ENCODE results near the gene GAS5. TPM values are rescaled to one million over a fixed set of nuclear protein-coding genes. Genes with fewer than 3 reads are reported as not detected.
"Not testable (repeated sequence)": the region's sequence is repeated elsewhere in the genome, so short reads cannot be mapped to it uniquely, and the experiment has no call there.

The GAS5 gene
- 275 and 402 TPM in 2 replicates for total RNA-seq
- 432 TPM for polyA plus RNA-seq (2012)

- peak; percentile 100 for DNase-seq (ENCODE audit: low read depth)
Measured at GRCh38 chr1:173867753-173868265, at the start of gene GAS5. Gene GAS5 (minus strand): TSS chr1:173867989.

DNA sequence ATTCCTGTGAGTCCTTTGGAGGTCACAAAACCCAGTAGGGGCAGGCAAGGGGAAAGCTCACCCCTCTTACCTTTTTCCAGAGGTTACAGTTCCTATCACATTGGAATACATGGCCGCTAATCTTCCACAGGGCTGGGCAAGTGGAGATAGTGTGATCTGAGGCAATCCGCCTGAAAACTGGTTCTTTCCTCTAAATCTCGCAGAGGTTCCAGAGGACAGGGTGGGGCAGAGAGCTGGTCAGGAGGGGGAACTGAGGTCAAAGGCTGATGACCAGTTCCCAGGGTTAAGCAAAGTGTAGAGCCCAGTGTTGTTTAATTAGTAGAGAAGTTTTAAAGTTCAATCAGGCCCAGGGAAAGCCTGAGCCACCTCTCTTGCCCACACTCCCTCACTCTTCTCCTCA lies 49.4 kb upstream of the GAS5 start, which contains the start of gene SERPINC1:
Gene SERPINC1 (minus strand): TSS at position 179 of the 400 bp plus-strand sequence. CDS start 68 bp downstream, at position 111.
- DNase-seq (ENCODE audit: low read depth), result no peak

DNA sequence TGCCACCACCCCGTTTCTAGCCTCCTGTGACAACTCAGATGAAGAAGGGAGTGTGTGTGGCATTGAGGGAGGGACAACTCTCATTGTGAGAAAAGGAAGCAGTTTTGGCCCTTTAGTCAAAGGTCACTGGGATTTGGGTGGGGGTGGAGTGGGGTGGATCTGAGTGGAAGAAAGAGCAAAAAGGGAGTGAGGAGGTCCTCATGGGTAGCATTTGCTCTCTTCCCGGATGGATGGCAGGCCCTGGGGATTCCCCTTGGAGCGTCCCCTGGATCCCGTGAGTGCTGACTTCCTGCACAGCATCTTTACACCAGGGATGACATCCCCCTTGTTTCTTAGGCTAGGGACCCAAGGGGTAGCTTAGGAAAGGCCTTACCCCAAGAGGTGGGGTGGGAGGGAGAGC lies 48.9 kb upstream of the GAS5 start:
- no peak for DNase-seq (ENCODE audit: low read depth)

DNA sequence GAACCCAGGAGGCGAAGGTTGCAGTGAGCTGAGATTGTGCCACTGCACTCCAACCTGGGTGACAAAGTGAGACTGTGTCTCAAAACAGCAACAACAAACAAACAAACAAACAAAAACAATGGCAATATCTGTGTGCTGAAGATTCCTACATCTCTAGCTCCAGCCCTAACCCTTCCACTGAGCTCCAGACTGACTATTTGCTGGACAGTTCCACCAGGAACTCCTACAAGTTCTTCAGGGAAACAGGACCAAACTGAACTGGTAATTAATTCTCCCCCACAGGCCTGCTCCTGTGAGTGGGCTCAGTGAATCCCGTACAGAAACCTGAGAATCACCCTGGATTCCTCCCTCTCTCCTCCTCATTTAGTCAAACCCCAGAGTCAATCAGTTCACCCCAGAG lies 47.8 kb upstream of the GAS5 start:
- peak; percentile 2 for DNase-seq (ENCODE audit: low read depth)

DNA sequence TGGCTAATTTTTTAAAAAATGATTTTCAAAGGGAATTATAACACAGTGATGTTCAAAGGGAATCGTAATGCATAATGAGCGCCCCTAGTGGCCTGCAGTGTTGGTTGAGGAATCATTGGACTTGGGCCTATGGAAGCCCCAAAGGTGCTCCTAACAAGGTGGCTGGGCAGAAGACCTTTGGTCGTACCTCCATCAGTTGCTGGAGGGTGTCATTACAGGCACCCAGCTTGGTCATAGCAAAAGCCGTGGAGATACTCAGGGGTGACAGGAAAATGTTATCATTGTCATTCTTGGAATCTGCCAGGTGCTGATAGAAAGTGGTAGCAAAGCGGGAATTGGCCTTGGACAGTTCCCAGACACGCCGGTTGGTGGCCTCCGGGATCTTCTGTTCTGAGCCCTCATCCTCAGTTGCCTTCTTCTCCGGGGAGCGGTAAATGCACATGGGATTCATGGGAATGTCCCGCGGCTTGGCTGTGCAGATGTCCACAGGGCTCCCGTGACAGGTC lies 46.6 kb upstream of the GAS5 start:
- peak; percentile 4 for DNase-seq (ENCODE audit: low read depth)

DNA sequence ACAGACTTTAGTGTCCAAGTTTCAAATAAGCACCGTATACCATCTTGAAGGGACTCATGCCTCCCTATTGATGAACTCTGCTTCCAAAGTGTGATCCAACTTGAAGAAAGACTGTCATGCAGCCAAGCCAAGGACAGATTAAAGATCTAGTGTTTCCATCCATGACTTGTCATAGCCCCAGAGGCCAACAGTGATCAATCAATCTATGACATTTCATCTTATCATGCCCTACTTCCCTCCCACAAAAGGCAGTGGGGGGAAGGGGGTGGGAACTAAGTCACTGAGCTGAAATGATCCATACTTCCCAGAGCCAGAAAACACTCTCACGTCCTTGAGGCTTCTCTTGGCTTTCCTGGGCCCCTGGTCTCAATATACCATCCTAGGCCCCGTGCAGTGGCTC lies 45.3 kb upstream of the GAS5 start:
- DNase-seq (ENCODE audit: low read depth), result no peak

- DNase-seq (ENCODE audit: low read depth), result no peak
Measured at GRCh38 chr1:173903827-173904531, 36.2 kb upstream of the GAS5 start.

DNA sequence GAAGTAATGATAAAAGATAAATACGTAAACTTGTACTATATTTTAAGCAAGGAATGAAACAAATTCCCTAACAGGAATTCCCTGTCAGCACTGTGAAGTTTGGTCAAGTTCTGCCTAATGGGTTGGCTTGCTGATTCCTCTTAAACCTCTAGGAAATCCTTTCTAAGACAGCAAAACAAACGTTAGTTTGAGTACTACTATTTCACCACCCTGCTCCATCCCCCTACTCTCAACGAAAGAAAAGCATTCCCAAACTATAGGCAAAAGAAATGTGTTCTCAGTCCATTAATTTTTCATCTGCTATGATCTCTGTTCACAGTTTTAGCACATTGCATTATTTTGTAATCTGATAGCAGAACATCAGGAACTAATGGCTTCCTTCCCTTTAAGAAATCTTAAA lies 33.2 kb upstream of the GAS5 start:
- no peak for DNase-seq (ENCODE audit: low read depth)

DNA sequence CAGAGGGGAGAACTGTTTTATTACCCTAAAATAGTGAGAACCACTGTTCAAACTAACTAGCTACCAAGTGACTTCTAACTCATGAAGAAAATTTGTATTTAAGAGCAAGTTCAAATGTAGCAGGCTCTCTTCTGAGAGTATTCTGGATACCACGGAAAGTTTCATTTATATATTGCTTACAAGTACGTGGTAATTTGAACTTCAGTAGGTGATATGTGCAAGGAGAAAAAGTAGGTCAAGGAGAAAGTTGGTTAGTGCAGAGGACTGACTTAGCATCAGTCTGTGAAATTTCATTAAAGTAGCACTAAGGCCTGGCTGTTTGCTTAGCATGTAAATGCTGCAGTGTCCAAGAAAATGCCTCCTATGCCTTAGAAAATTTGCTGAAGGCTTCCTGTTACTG lies 32.6 kb upstream of the GAS5 start:
- DNase-seq (ENCODE audit: low read depth), result no peak

DNA sequence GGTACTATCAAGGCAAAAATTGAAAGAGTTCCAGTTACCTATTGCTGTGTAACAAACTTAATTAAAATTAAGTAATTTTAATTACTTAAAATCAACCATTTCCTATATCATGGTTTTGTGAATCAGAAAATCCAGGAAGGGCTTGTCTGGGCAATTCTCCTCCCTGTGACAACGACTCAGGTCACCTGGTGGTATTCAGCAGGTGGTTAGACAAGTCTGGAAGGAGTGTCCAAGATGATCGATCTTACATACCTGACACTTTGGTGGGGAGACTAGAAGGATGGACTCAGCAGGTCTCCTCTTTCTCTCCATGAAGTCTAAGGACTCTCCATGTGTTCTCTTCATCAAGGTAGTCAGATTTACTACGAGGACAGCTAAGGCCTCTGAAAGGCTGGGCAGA lies 26.4 kb upstream of the GAS5 start:
- no peak for DNase-seq (ENCODE audit: low read depth)

- DNase-seq (ENCODE audit: low read depth), result no peak
Measured at GRCh38 chr1:173893611-173894010, 25.8 kb upstream of the GAS5 start.

GRCh38 chr1:173889885-173890284 lies 22.1 kb upstream of the GAS5 start:
- no peak for DNase-seq (ENCODE audit: low read depth)

- no peak for DNase-seq (ENCODE audit: low read depth)
Measured at GRCh38 chr1:173888749-173889148, 21.0 kb upstream of the GAS5 start.

GRCh38 chr1:173887627-173888026 lies 19.8 kb upstream of the GAS5 start:
- no peak for DNase-seq (ENCODE audit: low read depth)

- DNase-seq (ENCODE audit: low read depth), result no peak
Measured at GRCh38 chr1:173886746-173887611, 19.2 kb upstream of the GAS5 start.

DNA sequence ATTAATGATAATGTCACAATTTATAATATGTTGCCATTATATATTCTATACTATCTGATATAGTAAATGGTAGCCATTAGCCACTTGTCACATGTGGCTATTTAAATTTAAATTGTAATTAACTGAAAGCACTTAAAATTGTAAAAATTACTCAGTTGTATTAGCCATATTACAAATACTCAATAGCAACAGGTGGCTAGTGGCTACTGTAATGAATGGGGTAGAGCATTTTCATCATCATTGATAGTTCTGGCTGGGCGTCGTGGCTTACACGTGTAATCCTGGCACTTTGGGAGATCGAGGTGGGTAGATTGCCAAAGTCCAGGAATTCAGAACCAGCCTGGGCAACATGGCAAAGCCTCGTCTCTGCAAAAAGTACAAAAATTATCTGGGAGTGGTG lies 16.9 kb upstream of the GAS5 start:
- no peak for DNase-seq (ENCODE audit: low read depth)

- DNase-seq (ENCODE audit: low read depth), result not testable (repeated sequence)
Measured at GRCh38 chr1:173881117-173881516, 13.3 kb upstream of the GAS5 start.

DNA sequence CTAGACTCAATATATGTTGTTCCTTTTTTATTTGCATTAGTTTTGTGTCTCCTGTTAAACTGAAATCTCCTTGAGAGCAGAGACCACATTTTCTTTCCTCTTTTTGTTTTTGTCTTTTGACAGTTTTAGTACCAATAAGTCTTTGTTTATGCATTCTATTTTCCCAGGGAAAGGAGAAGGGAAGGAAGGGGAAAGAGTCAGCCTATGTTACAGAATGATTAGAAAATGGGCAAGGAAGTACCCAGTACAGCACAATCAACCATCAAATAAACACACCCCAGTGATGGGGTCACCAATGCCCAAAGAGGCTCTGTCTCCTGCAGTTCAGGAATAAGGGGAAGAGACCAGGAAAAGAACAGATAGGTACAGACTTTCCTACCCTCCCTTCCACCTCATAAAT lies 10.5 kb upstream of the GAS5 start:
- DNase-seq (ENCODE audit: low read depth), result no peak

DNA sequence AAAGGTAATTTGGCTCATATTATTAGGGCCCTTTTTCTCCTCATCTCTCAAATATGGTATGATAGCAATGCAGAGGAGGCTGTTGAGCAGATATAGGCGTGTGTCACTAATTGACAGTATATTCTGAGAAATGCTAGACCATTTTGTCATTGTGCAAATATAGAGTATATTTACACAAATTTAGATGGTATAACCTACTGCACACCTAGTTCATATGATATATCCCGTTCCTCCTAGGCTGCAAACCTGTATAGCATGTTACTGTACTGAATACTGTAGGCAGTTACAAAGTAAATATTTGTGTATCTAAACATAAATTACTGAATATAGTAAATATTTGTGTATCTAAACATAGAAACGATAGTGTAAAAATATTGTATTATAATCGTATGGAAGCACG lies 8.9 kb upstream of the GAS5 start:
- DNase-seq (ENCODE audit: low read depth), result no peak

DNA sequence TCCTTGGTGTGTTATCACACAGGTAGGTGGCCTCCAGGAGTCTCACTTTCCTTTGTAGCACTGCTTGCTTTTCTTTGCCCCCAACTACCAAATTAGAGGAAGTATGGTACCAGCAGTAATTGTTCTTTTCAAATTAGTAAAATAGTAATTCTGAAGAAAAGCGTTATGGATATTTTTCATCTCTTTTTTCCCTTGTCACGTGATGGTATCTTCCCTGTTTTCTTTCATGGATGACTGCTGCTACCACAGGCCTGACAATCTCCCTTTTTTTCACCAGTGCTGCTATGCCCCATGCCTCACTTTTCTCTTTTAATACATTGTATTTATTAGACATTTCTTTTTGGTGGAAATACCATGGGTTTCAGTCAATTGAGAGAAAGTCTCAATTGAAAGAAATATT lies 3.7 kb upstream of the GAS5 start:
- no peak for DNase-seq (ENCODE audit: low read depth)

GRCh38 chr1:173871091-173871490 lies 3.3 kb upstream of the GAS5 start:
- no peak for DNase-seq (ENCODE audit: low read depth)

Data from myocyte (in vitro differentiated cells).